Psoas muscle (tissue), 8 donors: ENCODE results near the gene RPS25. TPM values are rescaled to one million over a fixed set of nuclear protein-coding genes. Genes with fewer than 3 reads are reported as not detected.

Experiments used
- ATAC-seq, 4 donors: fragments of 200-7000 bp; cut with Tn5 transposase; one replicate each; pipeline ENCODE4 v1.9.1; 2020; ENCODE audit warnings: moderate library complexity in 3 of 4, mild to moderate bottlenecking in 2 of 4
- DNase-seq, 2 donors: peaks; one replicate each; pipeline ENCODE4 v3.0.0-alpha.2; 2020
- H3K27ac ChIP-seq: fragments of 200-600 bp; one replicate; pipeline ENCODE4 v1.8.0; 2022
- H3K27me3 ChIP-seq, 3 donors: fragments of 200-600 bp in 1 of 3; one replicate each; pipeline versions ENCODE4 v1.6.1 to v1.8.0; 2013 to 2022; ENCODE audit warnings: low read length in 2 of 3, mild to moderate bottlenecking in 2 of 3, moderate library complexity in 1 of 3; ENCODE audit not compliant: insufficient read depth in 3 of 3
- H3K36me3 ChIP-seq, 2 donors: fragments of 200-600 bp in 1 of 2; one replicate each; pipeline versions ENCODE4 v1.6.1 to v1.8.0; 2013 to 2022; ENCODE audit warnings: low read depth in 1 of 2, mild to moderate bottlenecking in 1 of 2, moderate library complexity in 1 of 2; ENCODE audit not compliant: insufficient read depth in 1 of 2
- H3K4me1 ChIP-seq: fragments of 200-600 bp; one replicate; pipeline ENCODE4 v1.8.0; 2022
- H3K4me3 ChIP-seq: fragments of 200-600 bp; one replicate; pipeline ENCODE4 v1.8.0; 2022; ENCODE audit warnings: mild to moderate bottlenecking
- H3K9me3 ChIP-seq: fragments of 200-600 bp; one replicate; pipeline ENCODE4 v1.8.0; 2022
- WGBS, 3 donors: extraction: QIAGEN DNeasy Blood & Tissue Kit; methylation state at CpG; one replicate each; pipeline versions ENCODE4 v1.1.6 to v1.1.7; 2013; 5-methylcytosine and 5-hydroxymethylcytosine counted together
- intact Hi-C, 2 donors: fragments of 100-400 bp; cut with DNase I; formaldehyde crosslinking; loops; one replicate each; pipeline versions ENCODE4 v1.11.0 to v1.14.2; 2022
- polyA plus RNA-seq, 3 donors: library from polyadenylated mRNA; stranded (reverse); fragments of 200-250 nt; gene quantifications; one replicate each; pipeline ENCODE4 v1.2.3, GENCODE V29; 2013
- total RNA-seq, 4 donors: library from RNA; stranded (reverse); fragmentation: NEBNext Ultra II Directional in 2 of 4; extraction: Animal tissue kit (Norgen Biotek cat#: 25700) in 2 of 4; gene quantifications; one replicate each; pipeline versions ENCODE4 v1.2.1 to v1.2.4, GENCODE V29; 2021 to 2023
- TF ChIP-seq, protein P1 (sequence below): fragments of 200-600 bp; IDR thresholded peaks from one replicate; pipeline ENCODE4 v1.8.0; 2022; ENCODE audit warnings: antibody characterized with exemption
- donor health status: healthy with polysubstance abuse.
- donor health status: DM: no; HTN: no; CAD: no; lungs with moderate emphysema.
- donor health status: Bipolar disorder and iron deficiency.
- donor health status: healthy.
- donor health status: DM: yes; HTN: yes; CAD: no.
- donor health status: DM: no; HTN: no; CAD: no.
- donor health status: DM: no; HTN: no; CAD: no.
- donor health status: DM: yes; HTN: yes; CAD: no.

Gene RPS25
- total and polyA plus RNA-seq, 7 donors, result 1,024 to 2,514 (median 1,264) TPM

DNA sequence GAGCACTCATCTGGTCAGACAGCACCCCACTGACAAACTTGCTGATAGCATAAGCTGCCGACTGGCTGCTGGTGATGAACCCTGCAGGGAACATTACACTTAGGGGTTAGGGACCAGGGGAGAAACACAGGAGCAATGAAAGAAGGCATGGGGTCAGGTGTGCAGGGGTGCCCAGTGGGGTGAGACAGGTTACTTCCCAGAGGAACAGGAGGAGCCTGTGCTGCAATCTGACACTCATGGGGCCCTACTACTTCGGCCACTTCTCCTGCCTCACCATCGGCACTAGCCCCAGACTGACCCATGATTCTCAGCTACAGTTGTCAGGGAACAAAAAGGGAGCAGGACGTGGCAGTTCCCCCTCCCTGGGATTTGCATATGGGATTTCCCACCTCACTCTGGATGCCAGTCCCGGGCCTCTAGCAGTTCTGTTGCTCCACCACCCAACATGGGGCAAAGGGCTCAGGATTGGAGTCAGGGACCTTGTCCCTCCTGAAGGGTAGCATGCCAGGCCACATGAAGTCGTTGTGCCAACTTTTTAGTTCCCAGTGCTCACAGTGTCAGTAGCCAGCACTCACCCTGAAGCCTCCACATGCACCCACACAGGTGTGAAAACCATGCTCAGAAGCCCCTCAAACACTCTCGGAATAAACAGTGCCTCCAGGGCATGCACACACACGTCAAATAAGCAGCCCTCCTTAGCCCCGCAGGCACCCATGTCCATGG, 10.4 kb upstream of the RPS25 start:
- DNase-seq, result no peak
- intact Hi-C loops, result no loop called here

DNA sequence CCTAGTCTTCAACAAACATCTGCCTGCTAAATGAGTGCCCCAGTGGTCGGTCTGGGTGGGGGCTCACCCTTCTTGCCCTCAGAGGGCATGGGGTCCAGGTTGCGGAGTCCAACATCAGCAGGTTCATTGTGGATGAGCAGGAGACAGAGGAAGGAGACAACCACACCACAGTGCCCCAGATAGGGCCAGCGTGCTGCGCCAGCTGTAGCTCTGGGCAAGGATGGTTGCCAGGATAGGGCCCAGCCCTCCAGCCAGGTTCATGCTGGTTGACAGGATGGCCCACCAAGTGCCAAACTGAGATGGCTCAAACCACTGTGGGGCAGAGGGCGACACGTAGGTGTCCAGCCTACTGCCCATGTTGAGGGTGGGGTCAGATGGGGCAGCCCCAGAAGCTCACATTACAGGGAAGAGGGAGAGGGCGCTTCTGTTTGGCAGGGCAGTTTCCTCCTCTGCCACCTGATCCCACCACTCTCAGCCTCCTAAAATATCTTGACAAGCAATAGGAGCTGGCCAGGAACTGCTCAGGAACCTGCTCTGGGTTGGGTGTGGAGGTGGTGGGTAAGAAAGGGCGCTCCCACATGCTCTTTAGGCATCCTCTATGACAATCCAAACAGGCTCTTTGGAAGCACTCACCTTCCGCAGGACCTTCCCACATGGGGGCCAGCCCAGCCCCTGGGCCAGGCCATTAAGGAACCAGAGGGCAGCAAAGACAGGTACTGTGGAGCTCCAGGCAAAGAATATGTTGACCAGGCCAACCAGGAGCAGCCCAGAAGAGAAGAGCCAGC, 9.6 kb upstream of the RPS25 start:
- H3K27me3 ChIP-seq, result no peaks in the 10 kb centered on the region
- intact Hi-C loops, result no loop called here
- peak overlapping the region; percentile 93 for H3K27ac ChIP-seq
- peaks cover 0 to 37% of the 10 kb centered on the region in 2 donors for H3K36me3 ChIP-seq
- H3K4me1 ChIP-seq, result peaks cover 65% of the 10 kb centered on the region
- TF ChIP-seq, protein P1, sequence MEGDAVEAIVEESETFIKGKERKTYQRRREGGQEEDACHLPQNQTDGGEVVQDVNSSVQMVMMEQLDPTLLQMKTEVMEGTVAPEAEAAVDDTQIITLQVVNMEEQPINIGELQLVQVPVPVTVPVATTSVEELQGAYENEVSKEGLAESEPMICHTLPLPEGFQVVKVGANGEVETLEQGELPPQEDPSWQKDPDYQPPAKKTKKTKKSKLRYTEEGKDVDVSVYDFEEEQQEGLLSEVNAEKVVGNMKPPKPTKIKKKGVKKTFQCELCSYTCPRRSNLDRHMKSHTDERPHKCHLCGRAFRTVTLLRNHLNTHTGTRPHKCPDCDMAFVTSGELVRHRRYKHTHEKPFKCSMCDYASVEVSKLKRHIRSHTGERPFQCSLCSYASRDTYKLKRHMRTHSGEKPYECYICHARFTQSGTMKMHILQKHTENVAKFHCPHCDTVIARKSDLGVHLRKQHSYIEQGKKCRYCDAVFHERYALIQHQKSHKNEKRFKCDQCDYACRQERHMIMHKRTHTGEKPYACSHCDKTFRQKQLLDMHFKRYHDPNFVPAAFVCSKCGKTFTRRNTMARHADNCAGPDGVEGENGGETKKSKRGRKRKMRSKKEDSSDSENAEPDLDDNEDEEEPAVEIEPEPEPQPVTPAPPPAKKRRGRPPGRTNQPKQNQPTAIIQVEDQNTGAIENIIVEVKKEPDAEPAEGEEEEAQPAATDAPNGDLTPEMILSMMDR, result no peak
- 34 to 68% (median 44%) methylated on average over 9 of the region's 9 CpGs for WGBS, 3 donors
- DNase-seq (peak; percentile 37 to 74), ATAC-seq (peak; percentile 45 to 67 (median 58))
- H3K4me3 ChIP-seq, result peak overlapping the region; percentile 95
- no peaks in the 10 kb centered on the region for H3K9me3 ChIP-seq

More for the DNA sequence above, 10.4 kb upstream of the RPS25 start:
- 45 to 83% (median 50%) methylated on average over 9 of the region's 9 CpGs for WGBS, 3 donors
- TF ChIP-seq, protein P1, result no peak
- Histone ChIP-seq H3K36me3 (peaks cover 0 to 30% of the 10 kb centered on the region in 2 donors), H3K27ac (peak overlapping the region; percentile 93), H3K9me3 (no peaks in the 10 kb centered on the region), H3K27me3 (no peaks in the 10 kb centered on the region), H3K4me3 (peak overlapping the region; percentile 95), H3K4me1 (peaks cover 60% of the 10 kb centered on the region)
- no peak for ATAC-seq

DNA sequence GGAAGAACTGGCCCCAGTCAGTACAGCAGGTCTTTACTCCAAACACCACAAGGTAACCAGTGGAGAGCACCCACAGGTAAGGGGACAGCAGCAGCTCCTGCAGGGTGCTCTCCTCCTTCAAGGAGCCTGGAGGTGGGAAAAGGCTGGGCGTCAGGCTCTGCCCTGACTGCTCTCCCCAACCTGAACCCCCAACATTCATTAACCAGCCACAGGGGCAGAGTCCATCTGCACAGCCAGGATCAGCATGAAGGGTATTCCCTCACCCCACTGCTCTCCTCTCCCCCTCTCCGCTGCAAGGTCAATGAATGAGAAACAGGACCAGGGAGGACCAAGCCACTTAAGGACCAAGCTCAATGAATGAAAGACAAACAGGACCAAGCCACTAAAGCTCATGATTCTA, 8.8 kb upstream of the RPS25 start:
- intact Hi-C loops, result no loop called here

DNA sequence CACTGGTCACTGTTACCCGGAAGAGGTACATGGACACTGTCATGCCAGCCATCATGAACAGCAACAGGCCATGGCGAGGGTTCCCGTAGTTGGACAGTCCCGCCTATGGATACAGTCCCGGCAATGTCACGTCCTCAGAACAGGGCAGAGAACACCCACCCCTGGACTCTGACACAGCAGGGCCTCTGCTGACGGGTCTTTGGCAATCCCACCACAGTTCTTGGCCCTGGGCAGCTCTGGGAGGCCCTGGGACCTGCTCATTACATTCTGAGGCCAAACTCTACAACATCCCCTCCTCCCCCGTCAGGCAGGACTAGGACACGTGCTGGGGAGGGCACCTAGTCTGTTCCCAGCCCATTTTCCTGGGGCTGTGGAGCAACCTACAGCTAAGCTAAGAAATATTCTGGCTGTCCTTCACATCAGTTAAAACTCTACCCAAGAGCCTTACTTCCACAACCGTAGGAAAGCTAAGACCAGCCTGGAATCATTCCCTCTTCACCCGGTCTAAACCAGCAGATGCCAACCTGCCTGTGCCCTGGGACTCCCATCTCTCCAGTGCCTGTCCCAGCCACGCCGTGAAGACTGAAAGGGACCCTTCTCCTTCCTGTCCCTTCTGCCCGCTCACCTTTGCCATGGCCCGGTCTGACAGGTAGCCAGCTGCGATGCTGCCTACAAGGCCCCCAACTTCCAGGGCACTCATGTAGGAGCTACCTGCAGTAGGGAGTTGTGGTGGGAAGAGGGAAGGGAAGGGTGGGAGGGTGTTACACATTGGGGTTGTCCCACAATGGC, 8.0 kb upstream of the RPS25 start:
- ATAC-seq (peak in 2 of 4 donors; percentile 12 to 16), DNase-seq (no peak)
- Histone ChIP-seq H3K27me3 (no peaks in the 10 kb centered on the region), H3K9me3 (no peaks in the 10 kb centered on the region), H3K4me3 (peak overlapping the region; percentile 2), H3K4me1 (peaks cover 76% of the 10 kb centered on the region), H3K36me3 (peaks cover 0 to 53% of the 10 kb centered on the region in 2 donors), H3K27ac (peak overlapping the region; percentile 93)
- intact Hi-C loops, result no loop called here
- 49 to 84% (median 49%) methylated on average over 16 of the region's 16 CpGs for WGBS, 3 donors
- TF ChIP-seq, protein P1, result no peak

More for the DNA sequence above, 8.8 kb upstream of the RPS25 start:
- H3K9me3 ChIP-seq, result no peaks in the 10 kb centered on the region
- peaks cover 0 to 45% of the 10 kb centered on the region in 2 donors for H3K36me3 ChIP-seq
- peak overlapping the region; percentile 93 for H3K27ac ChIP-seq
- ATAC-seq (no peak), DNase-seq (no peak)
- TF ChIP-seq, protein P1, result no peak
- H3K27me3 ChIP-seq, result no peaks in the 10 kb centered on the region
- H3K4me1 ChIP-seq, result peaks cover 70% of the 10 kb centered on the region
- peak overlapping the region; percentile 2 for H3K4me3 ChIP-seq
- WGBS, 3 donors, result 92 to 100% (median 97%) methylated on average over 2 of the region's 2 CpGs
